NCI-H774 (cell line): ENCODE measurements around the gene HOXB1.

Source experiments
- DNase-seq: peaks from one replicate; lab custom pipeline; 2025; lab: John Stamatoyannopoulos, UW

Gene HOXB1

DNA sequence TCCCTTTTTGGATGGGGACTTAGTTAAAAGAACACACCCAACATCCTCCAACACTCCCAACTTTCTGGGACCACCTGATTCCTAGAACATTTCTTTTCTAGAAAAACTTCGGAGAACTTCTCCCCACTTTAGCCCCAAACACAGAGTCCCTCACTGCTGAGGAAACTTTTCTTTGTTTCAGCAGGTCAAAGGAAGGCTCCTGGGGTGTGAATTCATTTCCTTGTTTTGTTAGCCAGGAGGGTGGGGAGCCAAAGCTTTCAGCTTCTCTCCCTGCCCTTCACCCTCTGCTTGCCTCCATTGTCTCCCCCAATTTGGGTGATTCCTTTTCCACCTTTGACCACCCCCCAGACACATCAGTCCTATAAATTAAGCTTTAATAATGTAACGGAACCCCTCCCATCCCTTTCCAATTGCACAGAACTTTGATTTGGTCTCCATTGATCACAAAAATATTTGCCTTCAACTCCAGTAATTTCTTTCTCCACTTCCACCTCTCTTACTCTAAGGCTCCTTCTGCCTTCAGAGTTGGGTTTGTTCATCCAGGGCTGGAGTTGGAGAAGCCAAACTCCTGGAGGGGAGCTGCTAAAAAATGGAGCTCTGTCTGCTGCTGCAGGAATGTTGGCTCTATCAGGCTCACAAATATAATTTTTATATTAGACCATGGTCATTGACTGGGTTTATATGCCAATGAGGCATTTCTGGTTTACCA, 37.0 kb upstream of the HOXB1 start:
- DNase-seq = no peak

DNA sequence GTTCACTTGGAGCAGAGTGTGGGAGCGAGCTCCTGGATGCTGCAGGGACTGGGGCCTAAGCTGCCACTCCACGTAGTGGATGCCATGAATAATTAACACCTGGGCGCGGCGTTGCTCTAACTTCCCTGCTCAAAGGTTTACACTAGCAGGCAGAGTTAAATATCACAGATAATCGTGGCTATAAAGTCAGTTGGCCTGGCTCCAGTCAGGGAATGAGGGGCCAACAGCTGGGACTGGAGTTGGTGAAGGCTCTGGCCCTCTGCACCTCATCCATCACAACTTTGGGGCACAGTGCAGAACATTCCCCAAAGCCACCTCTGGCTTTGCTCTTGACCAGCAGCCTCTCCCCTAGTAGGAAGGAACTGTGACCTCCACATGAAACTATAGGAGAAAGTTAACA, 36.4 kb upstream of the HOXB1 start:
- DNase-seq = no peak

- no peak for DNase-seq
Observed at GRCh38 chr17:48566717-48567116, 35.9 kb upstream of the HOXB1 start.

GRCh38 chr17:48565925-48566710, 35.3 kb upstream of the HOXB1 start:
- no peak for DNase-seq

GRCh38 chr17:48565022-48565554, 34.3 kb upstream of the HOXB1 start:
- DNase-seq = no peak

DNA sequence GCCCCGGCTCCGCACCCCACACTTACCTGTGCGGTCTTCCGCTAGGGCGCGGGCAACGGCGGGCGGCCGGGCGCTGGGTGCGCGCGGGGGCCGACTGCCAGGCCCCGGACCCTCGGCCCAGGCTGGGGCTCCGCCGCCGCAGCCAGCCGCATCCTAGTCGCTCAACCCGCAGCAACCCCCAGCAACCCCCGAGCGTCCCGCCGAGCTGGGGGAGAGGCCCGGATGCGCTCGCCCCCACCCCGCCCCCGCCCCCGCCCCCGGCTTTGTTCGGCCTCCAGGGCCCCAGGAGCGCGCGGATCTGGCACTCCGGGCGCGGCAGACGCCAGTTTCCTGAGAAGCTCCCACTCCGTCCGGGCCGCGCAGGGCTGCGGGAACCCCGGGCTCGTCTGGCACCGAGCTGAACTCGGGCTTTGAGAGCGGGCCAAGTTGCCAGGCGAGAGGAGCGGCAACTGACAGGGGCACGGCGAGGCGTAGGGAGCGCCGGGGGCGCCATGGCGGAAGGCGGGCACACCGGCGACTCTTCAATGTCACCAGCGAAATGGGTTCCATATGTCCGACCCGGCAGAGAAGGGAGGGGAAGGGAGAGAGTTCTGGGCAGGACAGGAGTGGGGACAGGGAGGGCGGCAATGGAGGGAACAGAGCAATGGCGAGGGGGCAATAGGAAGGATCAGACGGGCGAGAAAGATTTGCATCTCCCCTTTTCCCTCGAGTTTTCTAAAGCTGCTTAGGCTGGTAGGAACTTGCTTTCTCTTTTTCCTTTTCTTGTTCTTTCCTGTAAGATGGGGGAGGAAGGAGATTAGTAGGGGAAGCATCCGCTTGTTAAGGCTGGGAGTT, 33.6 kb upstream of the HOXB1 start:
- DNase-seq = no peak

- DNase-seq = no peak
Observed at GRCh38 chr17:48563867-48564187, 33.0 kb upstream of the HOXB1 start.

DNA sequence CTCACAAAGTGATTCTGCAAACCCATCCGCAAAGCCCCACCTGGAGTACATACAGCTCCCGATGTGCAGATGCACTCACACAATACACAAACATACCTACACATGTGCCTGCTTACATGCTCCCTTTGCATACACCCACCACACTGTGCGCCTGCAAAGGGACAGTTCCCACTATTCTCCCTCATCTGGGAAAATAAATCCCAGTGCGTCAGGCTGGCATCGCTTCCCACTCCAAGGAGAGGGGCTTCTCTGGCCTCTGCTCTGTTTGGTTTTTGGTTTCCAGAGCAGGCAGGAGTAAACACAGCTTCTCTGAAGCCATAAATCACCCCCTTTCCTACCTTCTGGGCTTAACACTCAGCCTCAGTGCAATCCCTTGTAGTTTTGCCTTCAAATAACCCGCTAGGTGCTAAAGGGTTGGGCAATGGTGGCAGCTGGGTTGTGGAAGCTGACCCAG, 32.6 kb upstream of the HOXB1 start:
- DNase-seq = no peak

- DNase-seq = no peak
Observed at GRCh38 chr17:48562934-48563333, 32.1 kb upstream of the HOXB1 start.

GRCh38 chr17:48561884-48562810, 31.3 kb upstream of the HOXB1 start:
- no peak for DNase-seq

DNA sequence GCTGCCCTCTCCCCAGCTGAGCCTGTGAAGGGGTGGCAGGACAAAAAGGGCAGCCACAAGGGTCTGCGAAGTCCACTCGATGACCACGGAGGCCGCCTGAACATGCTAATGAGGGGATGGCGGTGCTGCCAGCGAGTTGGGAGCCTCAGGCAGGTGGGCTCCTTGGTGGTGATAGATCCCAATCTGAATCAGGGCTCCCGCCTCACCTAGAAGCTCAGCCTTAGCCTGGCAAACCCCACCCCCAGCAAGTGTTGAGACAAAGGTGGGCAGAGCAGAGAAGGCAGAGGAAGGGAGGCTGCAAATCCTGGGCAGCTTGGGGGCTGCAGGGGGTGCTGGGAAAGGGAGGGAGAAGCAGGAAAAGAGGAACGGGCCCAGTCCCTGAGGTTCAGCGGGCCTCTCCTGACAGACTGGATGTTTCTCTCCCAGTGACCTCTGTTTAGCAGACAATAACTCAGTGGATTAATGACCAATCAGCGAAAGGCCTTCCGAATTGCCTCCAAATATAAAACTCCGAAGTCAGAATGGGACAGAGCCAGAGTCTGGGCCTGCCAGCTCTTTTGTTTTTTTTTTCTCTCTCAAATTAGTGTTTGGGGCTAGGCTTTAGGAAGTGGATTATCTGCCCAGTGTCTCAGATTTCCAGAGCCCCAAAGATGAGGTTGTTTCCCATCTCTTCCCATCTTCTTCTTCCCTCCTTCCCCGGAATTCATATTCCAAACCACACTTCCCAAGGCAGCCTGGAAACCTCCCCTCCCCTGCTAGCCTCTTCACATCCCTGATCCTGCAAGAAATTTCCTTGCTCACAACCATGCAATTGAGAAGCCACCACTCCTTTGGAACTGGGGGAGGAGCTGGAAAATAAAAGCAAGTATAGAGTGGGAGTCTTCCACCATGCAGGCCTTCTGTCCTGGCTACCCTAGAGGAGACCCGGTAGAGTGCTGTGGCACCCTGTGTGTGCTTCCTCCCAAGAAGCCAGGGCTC, 29.3 kb upstream of the HOXB1 start:
- no peak for DNase-seq

DNA sequence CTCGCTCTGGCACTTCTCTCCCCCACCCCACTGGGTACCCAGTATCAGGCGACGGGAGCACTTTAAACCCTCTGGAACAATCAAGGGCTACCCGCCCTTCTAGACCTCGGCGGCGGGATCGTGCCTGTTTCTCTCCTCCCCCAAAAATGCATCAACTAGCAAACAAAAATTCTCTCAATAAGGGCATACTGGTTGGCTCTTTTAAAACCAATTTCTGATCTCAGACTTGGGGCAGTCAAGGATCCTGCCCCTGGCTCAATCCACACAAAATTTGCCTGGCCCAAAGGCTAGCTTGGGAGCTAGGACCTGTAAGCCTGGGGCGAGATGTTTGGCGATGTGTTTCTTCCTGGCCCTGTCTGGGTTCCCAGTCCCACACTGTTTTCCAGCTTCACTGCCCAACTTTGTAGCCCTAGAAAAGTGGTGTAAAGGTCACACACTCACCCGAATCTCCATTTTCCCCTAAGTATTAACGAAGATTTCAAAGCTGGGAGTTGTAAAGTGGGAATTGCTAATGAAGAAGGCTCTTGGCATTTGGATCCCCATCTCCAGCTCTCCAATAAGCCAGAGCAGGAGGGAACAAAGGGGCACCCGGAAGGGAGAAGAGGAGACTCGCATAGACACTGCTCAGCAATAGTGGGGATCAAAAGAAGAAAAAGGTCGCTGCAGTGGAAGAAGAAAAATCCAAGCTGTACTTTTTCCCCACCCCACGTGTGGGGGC, 28.5 kb upstream of the HOXB1 start:
- no peak for DNase-seq

GRCh38 chr17:48558831-48559121, 28.0 kb upstream of the HOXB1 start:
- no peak for DNase-seq

DNA sequence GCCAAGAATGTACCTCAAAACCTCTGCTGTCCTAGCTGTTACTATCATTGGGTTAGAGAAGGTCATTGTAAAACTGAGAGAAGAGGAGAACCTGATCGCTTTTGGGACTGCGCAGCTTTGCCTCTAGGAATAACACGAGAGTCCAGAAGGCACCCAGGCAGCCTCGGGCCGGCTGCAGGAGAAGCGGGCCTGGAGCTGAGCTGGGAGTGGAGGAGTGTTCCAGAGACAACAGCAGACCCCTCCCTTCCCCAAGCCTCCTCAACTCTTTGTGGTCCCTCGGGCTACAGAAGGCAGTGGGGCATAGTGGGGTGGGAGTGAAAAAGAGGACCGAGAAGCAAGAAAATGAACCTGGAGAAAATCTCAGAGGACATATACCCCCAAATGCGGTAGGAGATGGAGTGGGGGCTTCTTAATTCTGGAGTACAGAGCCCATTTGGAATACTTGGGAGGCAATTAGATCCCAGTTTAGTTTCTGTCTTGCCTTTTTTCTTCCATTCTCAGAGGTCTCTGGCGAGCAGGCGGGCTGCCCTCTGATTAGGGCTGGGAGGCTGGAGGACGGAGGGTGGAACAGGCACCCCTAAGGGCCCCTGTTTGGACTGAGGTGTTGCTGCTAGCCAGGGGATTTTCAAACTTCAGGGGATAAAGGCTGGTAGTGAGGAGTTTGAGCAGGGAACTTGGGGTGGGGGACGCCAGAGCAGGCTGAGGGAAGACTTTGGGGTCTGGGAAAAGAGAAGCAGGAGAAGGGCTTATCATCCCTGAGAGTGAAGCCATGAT, 27.4 kb upstream of the HOXB1 start:
- no peak for DNase-seq

DNA sequence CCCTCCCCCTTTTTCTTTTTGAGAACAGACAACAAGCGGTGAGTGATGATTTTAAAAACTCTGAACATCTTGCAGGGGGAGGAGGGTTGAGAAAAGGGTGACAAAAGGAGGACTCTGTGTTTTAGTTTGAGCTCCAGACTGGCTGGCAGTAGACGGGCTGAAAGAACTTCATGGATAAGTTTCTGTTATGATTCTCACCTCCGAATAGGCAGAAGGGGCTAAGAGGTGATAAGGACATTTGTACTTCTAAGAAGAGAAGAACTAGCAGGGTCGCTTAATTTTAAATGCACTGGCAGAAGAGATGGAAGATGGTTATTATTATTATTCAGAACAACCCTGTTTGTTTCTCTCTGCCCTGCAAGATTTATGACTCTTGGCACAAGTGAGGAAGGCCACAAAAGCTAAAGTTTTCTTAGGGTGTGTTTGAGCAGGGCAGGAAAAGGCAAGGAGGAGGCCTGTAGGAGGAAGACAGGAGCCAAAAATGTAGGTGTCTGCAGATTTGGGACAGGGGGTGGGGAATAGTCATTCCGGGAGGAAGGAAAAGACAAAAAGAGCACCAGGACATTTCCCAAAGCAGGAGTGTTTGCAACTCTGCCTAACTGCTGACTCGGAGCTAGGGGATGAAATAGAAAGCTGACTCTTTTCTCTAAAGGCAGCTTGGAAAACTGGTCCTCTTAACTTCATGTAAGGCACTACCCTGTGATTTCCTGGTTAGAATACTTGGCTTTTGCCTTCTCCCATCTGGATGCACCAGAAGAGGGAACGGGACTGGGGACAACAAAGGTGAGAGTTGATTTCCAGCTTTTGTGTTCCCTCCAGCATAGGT, 26.0 kb upstream of the HOXB1 start:
- no peak for DNase-seq

- DNase-seq = no peak
Observed at GRCh38 chr17:48556229-48556575, 25.4 kb upstream of the HOXB1 start.

DNA sequence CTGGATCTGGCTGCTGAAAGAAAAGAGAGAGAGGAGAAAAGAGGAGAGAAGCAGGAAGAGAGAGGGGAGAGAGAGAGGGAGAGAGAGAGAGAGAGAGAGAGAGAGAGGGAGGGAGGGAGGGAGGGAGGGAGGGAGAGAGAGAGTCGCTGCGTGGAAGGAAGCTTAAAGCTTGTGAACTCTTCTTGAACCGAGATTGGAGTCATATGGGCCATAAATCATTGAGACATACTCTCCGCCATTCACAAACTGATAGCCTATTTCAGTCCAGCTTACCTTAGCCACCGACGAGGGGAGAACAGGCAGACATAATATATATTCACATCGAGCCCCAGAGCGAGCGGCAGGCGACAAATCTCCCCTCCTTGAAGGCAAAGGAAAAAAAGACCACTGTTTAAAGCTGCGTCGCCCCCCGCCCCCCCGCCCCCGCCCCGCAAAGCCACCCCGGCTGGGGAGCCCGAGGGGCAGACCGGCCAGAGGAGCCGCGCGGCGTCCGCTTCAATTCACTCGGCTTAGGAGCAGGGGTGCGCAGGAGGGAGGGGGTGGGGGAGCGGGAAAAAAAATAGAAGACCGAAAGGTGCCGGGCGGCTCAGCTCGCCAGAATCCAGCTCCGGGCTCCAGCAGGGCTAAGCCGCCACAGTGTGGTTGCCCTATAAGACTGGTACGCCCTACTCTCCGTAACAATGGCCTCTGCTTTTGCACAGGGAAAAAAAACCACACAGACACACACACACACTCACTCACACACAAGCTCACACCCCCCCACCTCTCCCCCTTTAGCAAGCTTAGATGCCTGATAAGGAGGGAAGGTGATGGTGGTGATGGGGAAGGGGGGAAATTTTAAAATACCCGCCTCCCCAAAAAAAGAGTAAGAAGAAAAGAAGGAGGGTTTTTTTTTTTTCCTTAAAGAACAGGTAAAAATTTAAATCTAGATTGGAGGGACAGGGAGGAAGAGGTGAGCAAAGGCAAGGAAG, 24.7 kb upstream of the HOXB1 start:
- peak; percentile 78 for DNase-seq
